ENCODE data around the gene TMEM185B.

TMEM185B gene

GRCh38 chr2:120247851-120248250 lies 24.7 kb upstream of the TMEM185B start:
- H3K27me3 ChIP-seq (ENCODE audit: insufficient read depth, low read length, poor library complexity): peaks cover 4% of the 10 kb centered on the region
- H3K27ac ChIP-seq (ENCODE audit: low read depth, low read length): no peak overlapping the region
- H3K56ac ChIP-seq (ENCODE audit: low read length): no peak overlapping the region
- H3K4me1 ChIP-seq (ENCODE audit: control insufficient read depth, low read depth, low read length): peaks cover 5% of the 10 kb centered on the region
- no peak overlapping the region for H4K8ac ChIP-seq (ENCODE audit: low read depth, low read length)
- H2BK15ac ChIP-seq (replicated peaks; ENCODE audit: low read depth): no peak overlapping the region
- no peak overlapping the region for H3K23ac ChIP-seq (ENCODE audit: low read length)
- H3K4me3 ChIP-seq (ENCODE audit: low read length): no peak overlapping the region
- no peak overlapping the region for H3K4ac ChIP-seq (ENCODE audit: low read depth, low read length)
- H4K5ac ChIP-seq (ENCODE audit: low read length): no peak overlapping the region
- H2BK5ac ChIP-seq (ENCODE audit: low read length): no peak overlapping the region
- H3K18ac ChIP-seq (ENCODE audit: low read length): no peak overlapping the region
- no peaks in the 10 kb centered on the region for H3K79me2 ChIP-seq (ENCODE audit: control insufficient read depth, insufficient read depth, low read length)
- no peak for DNase-seq
- H3K36me3 ChIP-seq (ENCODE audit: control insufficient read depth, insufficient read depth, low read length): no peaks in the 10 kb centered on the region
- no peak overlapping the region for H3K4me2 ChIP-seq (ENCODE audit: low read length)
- WGBS (ENCODE audit: extremely low coverage, insufficient coverage, low lambda C conversion rate): no CpG with 5 or more reads among the region's 6 CpGs
- H2BK120ac ChIP-seq (ENCODE audit: low read depth, low read length): no peak overlapping the region
- H3K79me1 ChIP-seq (ENCODE audit: low read length): no peaks in the 10 kb centered on the region
- no peak overlapping the region for H3K9ac ChIP-seq (ENCODE audit: low read length)
- H2AK5ac ChIP-seq (ENCODE audit: low read length): no peak overlapping the region

- Histone ChIP-seq H2AK5ac (ENCODE audit: low read length) (no peak overlapping the region), H2BK5ac (ENCODE audit: low read length) (no peak overlapping the region), H4K5ac (ENCODE audit: low read length) (no peak overlapping the region), H3K4me2 (ENCODE audit: low read length) (no peak overlapping the region), H3K4ac (ENCODE audit: low read depth, low read length) (no peak overlapping the region), H4K8ac (ENCODE audit: low read depth, low read length) (no peak overlapping the region), H3K79me1 (ENCODE audit: low read length) (no peaks in the 10 kb centered on the region), H3K4me3 (ENCODE audit: low read length) (no peak overlapping the region), H3K36me3 (ENCODE audit: control insufficient read depth, insufficient read depth, low read length) (no peaks in the 10 kb centered on the region), H3K27ac (ENCODE audit: low read depth, low read length) (no peak overlapping the region), H3K79me2 (ENCODE audit: control insufficient read depth, insufficient read depth, low read length) (no peaks in the 10 kb centered on the region), H3K27me3 (ENCODE audit: insufficient read depth, low read length, poor library complexity) (peaks cover 4% of the 10 kb centered on the region), H3K9ac (ENCODE audit: low read length) (no peak overlapping the region), H3K23ac (ENCODE audit: low read length) (no peak overlapping the region), H2BK15ac (replicated peaks; ENCODE audit: low read depth) (no peak overlapping the region), H3K4me1 (ENCODE audit: control insufficient read depth, low read depth, low read length) (peaks cover 4% of the 10 kb centered on the region), H2BK120ac (ENCODE audit: low read depth, low read length) (no peak overlapping the region), H3K56ac (ENCODE audit: low read length) (peak overlapping the region; percentile 8), H3K18ac (ENCODE audit: low read length) (no peak overlapping the region)
- no peak for DNase-seq
- WGBS (ENCODE audit: extremely low coverage, insufficient coverage, low lambda C conversion rate): no CpG with 5 or more reads among the region's 20 CpGs
Measured at GRCh38 chr2:120246546-120247300, 23.5 kb upstream of the TMEM185B start.

- DNase-seq: no peak
- no peak overlapping the region for H2BK120ac ChIP-seq (ENCODE audit: low read depth, low read length)
Measured at GRCh38 chr2:120245520-120246332, 22.5 kb upstream of the TMEM185B start.

GRCh38 chr2:120244656-120245519 lies 21.7 kb upstream of the TMEM185B start:
- Histone ChIP-seq H2AK5ac (ENCODE audit: low read length) (no peak overlapping the region), H4K5ac (ENCODE audit: low read length) (no peak overlapping the region), H2BK120ac (ENCODE audit: low read depth, low read length) (no peak overlapping the region), H3K56ac (ENCODE audit: low read length) (peak overlapping the region; percentile 3), H3K18ac (ENCODE audit: low read length) (no peak overlapping the region), H2BK5ac (ENCODE audit: low read length) (no peak overlapping the region), H3K23ac (ENCODE audit: low read length) (peak overlapping the region; percentile 48), H3K27ac (ENCODE audit: low read depth, low read length) (no peak overlapping the region), H3K27me3 (ENCODE audit: insufficient read depth, low read length, poor library complexity) (no peaks in the 10 kb centered on the region), H3K79me1 (ENCODE audit: low read length) (no peaks in the 10 kb centered on the region), H3K4ac (ENCODE audit: low read depth, low read length) (no peak overlapping the region), H3K4me2 (ENCODE audit: low read length) (no peak overlapping the region), H4K8ac (ENCODE audit: low read depth, low read length) (no peak overlapping the region), H3K79me2 (ENCODE audit: control insufficient read depth, insufficient read depth, low read length) (no peaks in the 10 kb centered on the region), H3K4me1 (ENCODE audit: control insufficient read depth, low read depth, low read length) (peaks cover 4% of the 10 kb centered on the region), H3K9ac (ENCODE audit: low read length) (peak overlapping the region; percentile 16), H3K36me3 (ENCODE audit: control insufficient read depth, insufficient read depth, low read length) (no peaks in the 10 kb centered on the region), H3K4me3 (ENCODE audit: low read length) (no peak overlapping the region), H2BK15ac (replicated peaks; ENCODE audit: low read depth) (no peak overlapping the region)
- DNase-seq: peak; percentile 33
- WGBS (ENCODE audit: extremely low coverage, insufficient coverage, low lambda C conversion rate): no CpG with 5 or more reads among the region's 12 CpGs

More at GRCh38 chr2:120245520-120246332, 22.5 kb upstream of the TMEM185B start:
- no peak overlapping the region for H3K4ac ChIP-seq (ENCODE audit: low read depth, low read length)
- no peak overlapping the region for H2BK15ac ChIP-seq (replicated peaks; ENCODE audit: low read depth)
- no peak overlapping the region for H3K18ac ChIP-seq (ENCODE audit: low read length)
- no peak overlapping the region for H3K27ac ChIP-seq (ENCODE audit: low read depth, low read length)
- no peak overlapping the region for H4K8ac ChIP-seq (ENCODE audit: low read depth, low read length)
- H3K4me1 ChIP-seq (ENCODE audit: control insufficient read depth, low read depth, low read length): peaks cover 4% of the 10 kb centered on the region
- H4K5ac ChIP-seq (ENCODE audit: low read length): no peak overlapping the region
- no peak overlapping the region for H3K4me3 ChIP-seq (ENCODE audit: low read length)
- peaks cover 4% of the 10 kb centered on the region for H3K27me3 ChIP-seq (ENCODE audit: insufficient read depth, low read length, poor library complexity)
- H3K79me2 ChIP-seq (ENCODE audit: control insufficient read depth, insufficient read depth, low read length): no peaks in the 10 kb centered on the region
- H2BK5ac ChIP-seq (ENCODE audit: low read length): no peak overlapping the region
- WGBS (ENCODE audit: extremely low coverage, insufficient coverage, low lambda C conversion rate): no CpG with 5 or more reads among the region's 15 CpGs
- no peak overlapping the region for H3K23ac ChIP-seq (ENCODE audit: low read length)
- H3K79me1 ChIP-seq (ENCODE audit: low read length): no peaks in the 10 kb centered on the region
- H3K9ac ChIP-seq (ENCODE audit: low read length): peak overlapping the region; percentile 16
- peak overlapping the region; percentile 3 for H3K56ac ChIP-seq (ENCODE audit: low read length)
- H2AK5ac ChIP-seq (ENCODE audit: low read length): no peak overlapping the region
- no peak overlapping the region for H3K4me2 ChIP-seq (ENCODE audit: low read length)
- H3K36me3 ChIP-seq (ENCODE audit: control insufficient read depth, insufficient read depth, low read length): no peaks in the 10 kb centered on the region

GRCh38 chr2:120243875-120244553 lies 20.8 kb upstream of the TMEM185B start:
- no peak for DNase-seq
- peaks cover 11% of the 10 kb centered on the region for H3K4me1 ChIP-seq (ENCODE audit: control insufficient read depth, low read depth, low read length)
- WGBS (ENCODE audit: extremely low coverage, insufficient coverage, low lambda C conversion rate): no CpG with 5 or more reads among the region's 9 CpGs

More at GRCh38 chr2:120243875-120244553, 20.8 kb upstream of the TMEM185B start:
- no peak overlapping the region for H3K18ac ChIP-seq (ENCODE audit: low read length)
- no peak overlapping the region for H3K4me2 ChIP-seq (ENCODE audit: low read length)
- H3K56ac ChIP-seq (ENCODE audit: low read length): no peak overlapping the region
- H2BK5ac ChIP-seq (ENCODE audit: low read length): no peak overlapping the region
- H2BK15ac ChIP-seq (replicated peaks; ENCODE audit: low read depth): no peak overlapping the region
- H2BK120ac ChIP-seq (ENCODE audit: low read depth, low read length): no peak overlapping the region
- no peak overlapping the region for H3K27ac ChIP-seq (ENCODE audit: low read depth, low read length)
- no peaks in the 10 kb centered on the region for H3K79me2 ChIP-seq (ENCODE audit: control insufficient read depth, insufficient read depth, low read length)
- H3K36me3 ChIP-seq (ENCODE audit: control insufficient read depth, insufficient read depth, low read length): no peaks in the 10 kb centered on the region
- no peak overlapping the region for H3K4ac ChIP-seq (ENCODE audit: low read depth, low read length)
- no peak overlapping the region for H4K8ac ChIP-seq (ENCODE audit: low read depth, low read length)
- no peak overlapping the region for H2AK5ac ChIP-seq (ENCODE audit: low read length)
- H3K23ac ChIP-seq (ENCODE audit: low read length): no peak overlapping the region
- no peak overlapping the region for H4K5ac ChIP-seq (ENCODE audit: low read length)
- H3K9ac ChIP-seq (ENCODE audit: low read length): no peak overlapping the region
- no peaks in the 10 kb centered on the region for H3K27me3 ChIP-seq (ENCODE audit: insufficient read depth, low read length, poor library complexity)
- no peaks in the 10 kb centered on the region for H3K79me1 ChIP-seq (ENCODE audit: low read length)
- no peak overlapping the region for H3K4me3 ChIP-seq (ENCODE audit: low read length)
